Panc1 (cell line): ENCODE data around the gene SUCLG2. TPM values are rescaled to one million over a fixed set of nuclear protein-coding genes. Genes with fewer than 3 reads are reported as not detected.
"Not testable (repeated sequence)": the region's sequence is repeated elsewhere in the genome, so short reads cannot be mapped to it uniquely, and the experiment has no call there.

Experiments
- ATAC-seq: fragments of 200-7000 bp; cut with Tn5 transposase; 2 replicates; pipeline ENCODE4 v1.9.1; 2020; ENCODE audit warnings: mild to moderate bottlenecking, moderate library complexity
- BruUV-seq: library from RNA; stranded (reverse); fragments of 400-500 nt; replicated peaks from 2 replicates; lab custom pipeline; 2021; lab: Mats Ljungman, UMichigan
- CTCF ChIA-PET: fragments of 300-600 bp; sonication (Branson Sonifier 250); formaldehyde crosslinking; loops from one replicate; lab custom pipeline; 2022; ENCODE audit warnings: antibody characterized with exemption; lab: Charles Lee
- POLR2A ChIA-PET: fragments of 300-600 bp; sonication (Branson Sonifier 250); formaldehyde crosslinking; loops from one replicate; lab custom pipeline; 2022; ENCODE audit warnings: antibody characterized with exemption; lab: Charles Lee
- DNase-seq: peaks from one replicate; pipeline ENCODE4 v3.0.0-alpha.2; 2010; ENCODE audit warnings: low read depth, low spot score
- H3K27ac ChIP-seq: 2 replicates; pipeline ENCODE4 v1.5.1; 2011; ENCODE audit warnings: mild to moderate bottlenecking, low read length, inconsistent platforms
- H3K27me3 ChIP-seq: fragments of 200-500 bp; sonication (Bioruptor generic); 2 replicates; pipeline ENCODE4 v1.6.0; 2014; ENCODE audit warnings: low read length, inconsistent platforms; ENCODE audit not compliant: control insufficient read depth, insufficient read depth
- H3K36me3 ChIP-seq: fragments of 200-500 bp; sonication (Bioruptor generic); 2 replicates; pipeline ENCODE4 v1.5.1; 2014; ENCODE audit warnings: inconsistent platforms, mild to moderate bottlenecking, low read length, moderate library complexity; ENCODE audit not compliant: control insufficient read depth, insufficient read depth
- H3K4me1 ChIP-seq: 2 replicates; pipeline ENCODE4 v1.5.1; 2011; ENCODE audit warnings: inconsistent platforms, mild to moderate bottlenecking, low read length, moderate library complexity; ENCODE audit not compliant: control insufficient read depth, insufficient read depth
- H3K4me3 ChIP-seq, 2 experiments: 2 replicates each; pipeline ENCODE4 v1.5.1; 2011 to 2012; ENCODE audit warnings: low read depth in 2 of 2, low read length in 2 of 2, mild to moderate bottlenecking in 2 of 2, inconsistent platforms in 1 of 2, moderate library complexity in 1 of 2
- H3K9me3 ChIP-seq: fragments of 200-500 bp; sonication (Bioruptor generic); 2 replicates; pipeline ENCODE4 v1.5.1; 2014; ENCODE audit warnings: low read depth, mild to moderate bottlenecking, inconsistent platforms, low read length, moderate library complexity; ENCODE audit not compliant: control insufficient read depth, insufficient read depth
- SIN3A ChIP-seq: IDR thresholded peaks from 2 replicates; pipeline ENCODE4 v1.6.1; 2012; ENCODE audit warnings: low read depth, mild to moderate bottlenecking, low read length, moderate library complexity, borderline replicate concordance; ENCODE audit not compliant: insufficient read depth
- TCF7L2 ChIP-seq: IDR thresholded peaks from 2 replicates; pipeline ENCODE4 v1.6.1; 2011; ENCODE audit warnings: mild to moderate bottlenecking, low read depth, low read length, inconsistent platforms
- in situ Hi-C: cut with HindIII; loops from 2 replicates; pipeline ENCODE4 v1.10.0; 2016; ENCODE audit warnings: low sequenced_read_pairs, low pct_unique_long_range_greater_than_20kb
- intact Hi-C: fragments of 100-400 bp; cut with micrococcal nuclease; formaldehyde crosslinking; loops from one replicate; pipeline ENCODE4 v1.10.0; 2022; ENCODE audit not compliant: unreplicated experiment
- total RNA-seq: library from RNA; stranded (reverse); gene quantifications from one replicate; pipeline ENCODE4 v1.2.1, GENCODE V29; 2021; ENCODE audit not compliant: unreplicated experiment
- TF ChIP-seq, protein P1 (sequence below), 2 experiments: IDR thresholded peaks; 2 replicates each; pipeline ENCODE4 v1.6.1; 2011 to 2012; ENCODE audit warnings: low read depth in 2 of 2, control low read depth in 1 of 2, low read length in 1 of 2, mild to moderate bottlenecking in 1 of 2, moderate library complexity in 1 of 2; ENCODE audit not compliant: insufficient read depth in 1 of 2

SUCLG2 gene
- total RNA-seq, 1 experiment from 2014 or later: 28.3 TPM

DNA sequence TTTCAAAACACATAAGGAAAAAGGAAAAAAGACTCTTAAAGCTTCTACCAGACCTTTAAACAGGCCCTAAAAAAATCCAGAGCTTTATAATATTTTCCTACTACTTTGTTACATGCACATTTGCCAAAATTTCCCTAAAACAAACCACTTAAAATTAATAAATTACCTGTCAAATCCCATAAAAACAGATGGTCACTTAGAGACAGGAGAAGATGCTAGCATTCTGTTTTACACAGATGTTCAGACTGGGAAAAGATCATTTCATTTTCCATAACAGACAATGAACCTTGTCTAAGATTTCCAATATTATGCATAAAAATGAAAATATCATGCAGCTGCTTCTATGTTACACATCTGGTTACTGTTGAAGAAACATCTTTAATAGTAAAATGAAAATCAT lies 66.6 kb downstream of the SUCLG2 start:
- Histone ChIP-seq H3K27ac (no peak overlapping the region), H3K4me3 (no peak overlapping the region), H3K36me3 (no peaks in the 10 kb centered on the region), H3K4me1 (no peaks in the 10 kb centered on the region), H3K27me3 (no peaks in the 10 kb centered on the region), H3K9me3 (no peaks in the 10 kb centered on the region)
- ChIA-PET CTCF (no interaction called here), POLR2A (interaction anchor here (0.6 kb wide), 1 partner anchor 1344 kb away, joined by 3 read pairs; the partner anchor contains the start of gene TAFA4)
- DNase-seq (no peak), ATAC-seq (no peak)
- BruUV-seq: no TSS peak
- intact Hi-C loops: no loop called here
- no peak for TF ChIP-seq SIN3A
- TF ChIP-seq, protein P1, sequence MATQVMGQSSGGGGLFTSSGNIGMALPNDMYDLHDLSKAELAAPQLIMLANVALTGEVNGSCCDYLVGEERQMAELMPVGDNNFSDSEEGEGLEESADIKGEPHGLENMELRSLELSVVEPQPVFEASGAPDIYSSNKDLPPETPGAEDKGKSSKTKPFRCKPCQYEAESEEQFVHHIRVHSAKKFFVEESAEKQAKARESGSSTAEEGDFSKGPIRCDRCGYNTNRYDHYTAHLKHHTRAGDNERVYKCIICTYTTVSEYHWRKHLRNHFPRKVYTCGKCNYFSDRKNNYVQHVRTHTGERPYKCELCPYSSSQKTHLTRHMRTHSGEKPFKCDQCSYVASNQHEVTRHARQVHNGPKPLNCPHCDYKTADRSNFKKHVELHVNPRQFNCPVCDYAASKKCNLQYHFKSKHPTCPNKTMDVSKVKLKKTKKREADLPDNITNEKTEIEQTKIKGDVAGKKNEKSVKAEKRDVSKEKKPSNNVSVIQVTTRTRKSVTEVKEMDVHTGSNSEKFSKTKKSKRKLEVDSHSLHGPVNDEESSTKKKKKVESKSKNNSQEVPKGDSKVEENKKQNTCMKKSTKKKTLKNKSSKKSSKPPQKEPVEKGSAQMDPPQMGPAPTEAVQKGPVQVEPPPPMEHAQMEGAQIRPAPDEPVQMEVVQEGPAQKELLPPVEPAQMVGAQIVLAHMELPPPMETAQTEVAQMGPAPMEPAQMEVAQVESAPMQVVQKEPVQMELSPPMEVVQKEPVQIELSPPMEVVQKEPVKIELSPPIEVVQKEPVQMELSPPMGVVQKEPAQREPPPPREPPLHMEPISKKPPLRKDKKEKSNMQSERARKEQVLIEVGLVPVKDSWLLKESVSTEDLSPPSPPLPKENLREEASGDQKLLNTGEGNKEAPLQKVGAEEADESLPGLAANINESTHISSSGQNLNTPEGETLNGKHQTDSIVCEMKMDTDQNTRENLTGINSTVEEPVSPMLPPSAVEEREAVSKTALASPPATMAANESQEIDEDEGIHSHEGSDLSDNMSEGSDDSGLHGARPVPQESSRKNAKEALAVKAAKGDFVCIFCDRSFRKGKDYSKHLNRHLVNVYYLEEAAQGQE (IDR thresholded peaks at IDR 0.05; ENCODE audit: insufficient read depth in 1 of 2, low read depth in 2 of 2, low read length in 1 of 2): no peak
- in situ Hi-C loops: no loop called here

DNA sequence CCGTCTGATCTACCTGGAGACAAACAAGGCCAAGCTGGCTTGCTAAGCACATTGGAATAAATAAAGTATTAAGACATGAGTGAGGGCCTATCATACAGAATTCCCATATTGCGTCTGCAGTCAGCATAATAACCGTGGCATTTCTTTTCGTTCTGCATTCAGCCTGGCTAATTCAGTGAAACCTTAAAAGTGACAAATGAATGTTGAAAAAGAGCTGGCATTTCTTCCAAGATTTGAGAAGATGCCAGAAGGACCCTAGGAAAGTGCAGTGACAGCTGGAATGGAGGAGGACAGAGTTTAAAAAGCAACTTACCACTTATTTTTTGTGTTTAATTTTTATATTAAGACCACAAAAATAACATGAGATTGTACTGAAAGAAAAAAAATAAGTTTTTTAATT lies 67.1 kb downstream of the SUCLG2 start:
- Histone ChIP-seq H3K36me3 (no peaks in the 10 kb centered on the region), H3K27ac (no peak overlapping the region), H3K9me3 (no peaks in the 10 kb centered on the region), H3K4me1 (no peaks in the 10 kb centered on the region), H3K27me3 (no peaks in the 10 kb centered on the region), H3K4me3 (no peak overlapping the region)
- CTCF ChIA-PET: no interaction called here
- no peak for DNase-seq
- intact Hi-C loops: no loop called here
- in situ Hi-C loops: no loop called here
- ATAC-seq: no peak
- BruUV-seq: no TSS peak
- POLR2A ChIA-PET: no interaction called here
- no peak for TF ChIP-seq TCF7L2

DNA sequence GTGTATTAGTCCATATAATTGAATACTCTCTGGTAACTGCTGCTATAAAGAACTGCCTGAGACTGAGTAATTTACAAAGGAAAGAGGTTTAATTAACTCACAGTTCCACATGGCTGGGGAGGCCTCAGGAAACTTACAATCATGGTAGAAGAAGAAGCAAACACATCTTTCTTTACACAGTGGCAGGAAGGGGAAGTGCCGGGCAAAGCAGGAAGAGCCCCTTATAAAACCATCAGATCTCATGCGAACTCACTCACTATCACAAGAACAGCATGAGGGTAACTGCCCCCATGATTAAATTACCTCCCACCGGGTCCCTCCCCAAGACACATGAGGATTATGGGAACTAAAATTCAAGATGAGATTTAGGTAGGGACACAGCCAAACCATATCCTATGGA lies 69.8 kb downstream of the SUCLG2 start:
- DNase-seq, H3K27ac ChIP-seq, CTCF ChIA-PET, in situ Hi-C loops, intact Hi-C loops, H3K4me3 ChIP-seq, POLR2A ChIA-PET, H3K9me3 ChIP-seq, H3K36me3 ChIP-seq, H3K27me3 ChIP-seq, H3K4me1 ChIP-seq, ATAC-seq, BruUV-seq: not testable (repeated sequence)

DNA sequence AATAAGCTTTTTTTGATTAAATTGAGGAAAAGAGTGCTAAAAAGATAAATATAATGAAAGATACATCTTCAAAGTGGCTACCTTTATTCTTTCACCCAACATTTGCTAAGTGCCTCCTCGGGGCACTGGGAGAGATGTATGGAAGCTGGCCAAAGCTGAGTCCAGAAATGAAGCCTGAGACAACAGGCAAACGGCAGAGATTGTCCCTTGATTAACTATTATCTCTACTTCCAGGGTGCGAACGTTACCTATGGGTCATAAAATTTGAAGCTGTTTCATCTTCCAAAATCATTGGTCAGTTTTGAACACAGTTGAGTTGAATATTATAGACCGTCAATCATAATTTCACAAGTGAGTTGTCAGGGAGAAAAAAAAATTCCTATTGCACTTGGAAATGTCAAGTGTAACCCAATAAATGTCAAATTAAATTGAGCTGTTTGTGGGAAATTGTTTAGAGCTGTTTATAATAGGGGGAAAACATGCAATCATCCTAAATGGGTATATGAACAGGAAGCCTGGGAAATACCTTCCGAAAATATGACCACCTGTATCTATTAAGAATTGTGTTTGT lies 73.9 kb downstream of the SUCLG2 start:
- Histone ChIP-seq H3K27ac (no peak overlapping the region), H3K4me1 (no peaks in the 10 kb centered on the region), H3K36me3 (no peaks in the 10 kb centered on the region), H3K4me3 (no peak overlapping the region), H3K9me3 (no peaks in the 10 kb centered on the region), H3K27me3 (no peaks in the 10 kb centered on the region)
- ChIA-PET CTCF (no interaction called here), POLR2A (no interaction called here)
- DNase-seq (no peak), ATAC-seq (no peak)
- intact Hi-C loops (no loop called here), in situ Hi-C loops (no loop called here)
- BruUV-seq: no TSS peak
- no peak for TF ChIP-seq TCF7L2
